HepG2 (cell line): ENCODE results near the gene YIPF2. TPM values are rescaled to one million over a fixed set of nuclear protein-coding genes. Genes with fewer than 3 reads are reported as not detected.
A peak's percentile ranks its signal among the peaks of the same experiment; 100 is the strongest.

Experiments
- ATAC-seq: fragments of 200-7000 bp; cut with Tn5 transposase; 3 replicates; pipeline ENCODE4 v1.9.1; 2020; ENCODE audit warnings: mild to moderate bottlenecking, moderate library complexity
- BruUV-seq: library from RNA; stranded (reverse); fragments of 400-500 nt; replicated peaks from 2 replicates; lab custom pipeline; 2021; lab: Mats Ljungman, UMichigan
- CTCF ChIA-PET: fragments of 300-600 bp; formaldehyde crosslinking; extraction: SDS; loops from one replicate; lab custom pipeline; 2021; ENCODE audit warnings: low total read pairs, inconsistent platforms, low intra/inter-chr PET ratio; lab: Yijun Ruan, JAX
- POLR2A ChIA-PET: fragments of 350-600 bp; sonication (Branson Sonifier 250); formaldehyde crosslinking; loops from one replicate; lab custom pipeline; 2020; ENCODE audit warnings: antibody characterized with exemption, inconsistent platforms; lab: Yijun Ruan, JAX
- DNase-seq: peaks from one replicate; pipeline ENCODE4 v3.0.0-alpha.2; 2015; ENCODE audit warnings: low spot score
- FAIRE-seq: peaks from 3 replicates; lab custom pipeline; 2011; peaks lifted over from hg19 to GRCh38; lab: Jason Lieb, UNC
- H2AFZ ChIP-seq: one replicate; pipeline ENCODE4 v1.6.1; 2011; ENCODE audit warnings: low read length, inconsistent platforms
- H3K27ac ChIP-seq: fragments of 300-600 bp; 3 replicates; pipeline ENCODE4 v1.8.0; 2011; ENCODE audit warnings: mixed run types, mild to moderate bottlenecking, mixed read lengths, low read length, inconsistent platforms; ENCODE audit not compliant: insufficient read depth; ENCODE audit errors: extremely low read length
- H3K27me3 ChIP-seq, 2 experiments: fragments of 200-600 bp in 1 of 2; 2 replicates in 1 of 2; 3 replicates in 1 of 2; pipeline versions ENCODE4 v1.6.0 to v1.8.0; 2011; ENCODE audit warnings: low read length in 2 of 2, mild to moderate bottlenecking in 2 of 2, moderate library complexity in 2 of 2, inconsistent platforms in 1 of 2; ENCODE audit not compliant: insufficient read depth in 2 of 2, control insufficient read depth in 1 of 2
- H3K36me3 ChIP-seq, 2 experiments: fragments of 200-600 bp in 1 of 2; replicated peaks in 1 of 2; 2 replicates in 1 of 2; 3 replicates in 1 of 2; pipeline versions ENCODE4 v1.5.1 to v1.8.0; 2011; ENCODE audit warnings: low read length in 2 of 2, inconsistent platforms in 1 of 2; ENCODE audit not compliant: insufficient read depth in 2 of 2, control insufficient read depth in 1 of 2
- H3K4me1 ChIP-seq: 2 replicates; pipeline ENCODE4 v1.5.1; 2012; ENCODE audit warnings: low read length, inconsistent platforms; ENCODE audit not compliant: insufficient read depth
- H3K4me2 ChIP-seq: 2 replicates; pipeline ENCODE4 v1.6.0; 2011; ENCODE audit warnings: low read depth, low read length, inconsistent platforms
- H3K4me3 ChIP-seq, 3 experiments: fragments of 200-600 bp in 1 of 3; sonication (generic), shearing (Covaris generic) in 1 of 3; replicated peaks in 1 of 3; 2 replicates each; pipeline ENCODE4 v1.5.1; 2011 to 2016; ENCODE audit warnings: low read length in 3 of 3, inconsistent platforms in 2 of 3, low read depth in 2 of 3, mild to moderate bottlenecking in 2 of 3, control low read depth in 1 of 3, mixed read lengths in 1 of 3; ENCODE audit not compliant: insufficient read depth in 1 of 3
- H3K79me2 ChIP-seq: one replicate; pipeline ENCODE4 v1.6.1; 2011; ENCODE audit warnings: low read length, inconsistent platforms; ENCODE audit not compliant: insufficient read depth
- H3K9ac ChIP-seq: 2 replicates; pipeline ENCODE4 v1.6.0; 2011; ENCODE audit warnings: mild to moderate bottlenecking, low read depth, low read length, inconsistent platforms; ENCODE audit not compliant: insufficient read depth
- H3K9me3 ChIP-seq: 2 replicates; pipeline ENCODE4 v1.5.1; 2012; ENCODE audit warnings: mild to moderate bottlenecking, low read length
- H4K20me1 ChIP-seq: 2 replicates; pipeline ENCODE4 v1.6.0; 2011; ENCODE audit warnings: inconsistent platforms, mild to moderate bottlenecking, low read length, moderate library complexity; ENCODE audit not compliant: insufficient read depth
- MED13 ChIP-seq: sonication (generic); formaldehyde crosslinking; IDR thresholded peaks from 2 replicates; pipeline ENCODE4 v1.5.0; 2020; ENCODE audit warnings: missing genetic modification reagents
- TBX3 ChIP-seq: fragments of 450-650 bp; IDR thresholded peaks from 2 replicates; pipeline ENCODE4 v1.6.1; 2017; ENCODE audit warnings: antibody characterized with exemption, mild to moderate bottlenecking, inconsistent platforms, borderline replicate concordance
- ZFAT ChIP-seq: sonication (generic); formaldehyde crosslinking; conservative IDR thresholded peaks from 2 replicates; pipeline ENCODE4 v1.8.1; 2023; ENCODE audit warnings: missing genetic modification reagents, inconsistent platforms
- ZNF343 ChIP-seq: sonication (generic); formaldehyde crosslinking; IDR thresholded peaks from 2 replicates; pipeline ENCODE4 v1.4.0; 2020; ENCODE audit warnings: mild to moderate bottlenecking, missing genetic modification reagents
- ZNF672 ChIP-seq: sonication (generic); formaldehyde crosslinking; IDR thresholded peaks from 2 replicates; pipeline ENCODE4 v1.8.1; 2022; ENCODE audit warnings: missing genetic modification reagents
- WGBS: methylation state at CpG from one replicate; pipeline ENCODE4 v1.1.6; 2017; ENCODE audit warnings: low lambda C conversion rate; 5-methylcytosine and 5-hydroxymethylcytosine counted together
- in situ Hi-C: cut with HindIII; loops from 2 replicates; pipeline ENCODE4 v1.10.0; 2017; ENCODE audit warnings: low pct_unique_long_range_greater_than_20kb; ENCODE audit not compliant: extremely low pct_ligation_motif_present
- intact Hi-C: fragments of 100-400 bp; cut with micrococcal nuclease; formaldehyde crosslinking; loops from one replicate; pipeline ENCODE4 v1.10.0; 2022; ENCODE audit not compliant: unreplicated experiment
- polyA plus RNA-seq, 8 experiments: library from polyadenylated mRNA; depleted of rRNA in 3 of 8; stranded (reverse) in 7 of 8; unstranded in 1 of 8; fragments of >200 nt; fragmentation: Illumina TruSeq in 4 of 8; extraction: Trizol in 4 of 8; gene quantifications; 2 replicates each; pipeline versions ENCODE4 v1.2.1 to v1.2.3, GENCODE V29; 2011 to 2016; ENCODE audit warnings: low read depth in 4 of 8, missing spikeins in 1 of 8, mixed read lengths in 1 of 8; ENCODE audit not compliant: insufficient read depth in 1 of 8
- total RNA-seq, 5 experiments: library from RNA; depleted of rRNA; stranded (reverse); fragments of >200 nt; fragmentation: Illumina TruSeq; extraction: Trizol; gene quantifications; 2 replicates each; pipeline ENCODE4 v1.2.3, GENCODE V29; 2016; ENCODE audit warnings: low read depth in 1 of 5
- TF ChIP-seq, protein P1 (sequence below): sonication (generic); formaldehyde crosslinking; IDR thresholded peaks from 2 replicates; pipeline ENCODE4 v1.8.0; 2022; ENCODE audit warnings: missing genetic modification reagents, mild to moderate bottlenecking, moderate library complexity, borderline replicate concordance
- TF ChIP-seq, protein P2 (sequence below): sonication (generic); formaldehyde crosslinking; IDR thresholded peaks from 2 replicates; pipeline ENCODE4 v1.5.1; 2020; ENCODE audit warnings: mild to moderate bottlenecking, missing genetic modification reagents, moderate library complexity
- TF ChIP-seq, protein P3 (sequence below): sonication (generic); formaldehyde crosslinking; IDR thresholded peaks from 2 replicates; pipeline ENCODE4 v1.4.0; 2020; ENCODE audit warnings: missing genetic modification reagents

YIPF2 gene
- total and polyA plus RNA-seq, 2 of the 13 experiments (the other 11 are each of a cell fraction or from before 2014, with no cell fraction given): 37.3 to 53.2 TPM

DNA sequence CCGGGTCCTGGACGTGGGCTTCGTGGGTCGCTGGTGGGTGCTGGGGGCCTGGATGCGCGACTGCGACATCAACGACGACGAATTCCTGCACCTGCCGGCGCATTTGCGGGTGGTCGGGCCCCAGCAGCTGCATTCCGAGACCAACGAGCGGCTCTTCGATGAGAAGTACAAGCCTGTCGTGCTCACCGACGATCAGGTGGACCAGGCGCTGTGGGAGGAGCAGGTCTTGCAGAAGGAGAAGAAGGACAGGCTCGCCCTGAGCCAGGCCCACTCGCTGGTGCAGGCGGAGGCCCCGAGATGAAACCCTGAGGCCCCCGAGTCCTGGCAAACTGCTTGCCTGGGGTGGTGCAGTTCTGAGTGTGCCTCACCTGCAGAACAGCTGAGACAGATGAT lies 959 bp upstream of the YIPF2 start:
- Histone ChIP-seq H3K27ac (peak overlapping the region; percentile 83), H3K9ac (peak overlapping the region; percentile 93), H3K9me3 (no peaks in the 10 kb centered on the region), H3K27me3 (no peaks in the 10 kb centered on the region; a peak in 1 of 5 replicates), H3K4me1 (peaks cover 24% of the 10 kb centered on the region), H2AFZ (no peak overlapping the region), H3K79me2 (peaks cover 34% of the 10 kb centered on the region), H3K4me3 (peak overlapping the region; percentile 90 to 99 (median 96)), H3K36me3 (peaks cover 0 to 5% of the 10 kb centered on the region in 2 experiments; a peak in 2 of 5 replicates), H4K20me1 (no peaks in the 10 kb centered on the region), H3K4me2 (peak overlapping the region; percentile 83)
- in situ Hi-C loops: no loop called here
- CTCF ChIA-PET: no interaction called here
- 4% methylated on average over 4 of the region's 27 CpGs for WGBS
- ATAC-seq (peak; percentile 28), FAIRE-seq (no peak), DNase-seq (no peak)
- intact Hi-C loops: loop anchor here (10.0 kb wide), 1 partner anchor 55 kb away; the partner anchor contains the start of gene CARM1
- POLR2A ChIA-PET: interaction anchor here (1.6 kb wide), 1 partner anchor 10 kb away, joined by 6 read pairs; no protein-coding TSS in a partner anchor
- BruUV-seq: no TSS peak
- TF ChIP-seq, protein P1, sequence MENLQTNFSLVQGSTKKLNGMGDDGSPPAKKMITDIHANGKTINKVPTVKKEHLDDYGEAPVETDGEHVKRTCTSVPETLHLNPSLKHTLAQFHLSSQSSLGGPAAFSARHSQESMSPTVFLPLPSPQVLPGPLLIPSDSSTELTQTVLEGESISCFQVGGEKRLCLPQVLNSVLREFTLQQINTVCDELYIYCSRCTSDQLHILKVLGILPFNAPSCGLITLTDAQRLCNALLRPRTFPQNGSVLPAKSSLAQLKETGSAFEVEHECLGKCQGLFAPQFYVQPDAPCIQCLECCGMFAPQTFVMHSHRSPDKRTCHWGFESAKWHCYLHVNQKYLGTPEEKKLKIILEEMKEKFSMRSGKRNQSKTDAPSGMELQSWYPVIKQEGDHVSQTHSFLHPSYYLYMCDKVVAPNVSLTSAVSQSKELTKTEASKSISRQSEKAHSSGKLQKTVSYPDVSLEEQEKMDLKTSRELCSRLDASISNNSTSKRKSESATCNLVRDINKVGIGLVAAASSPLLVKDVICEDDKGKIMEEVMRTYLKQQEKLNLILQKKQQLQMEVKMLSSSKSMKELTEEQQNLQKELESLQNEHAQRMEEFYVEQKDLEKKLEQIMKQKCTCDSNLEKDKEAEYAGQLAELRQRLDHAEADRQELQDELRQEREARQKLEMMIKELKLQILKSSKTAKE (CRISPR knock-in tag): 0 out of 2 replicates have a peak, but pooled peaks have one; percentile 11
- TF ChIP-seq TBX3 (no peak), ZNF343 (CRISPR knock-in tag) (0 out of 2 replicates have a peak, but pooled peaks have one; percentile 11), ZNF672 (CRISPR knock-in tag) (no peak), ZFAT (CRISPR knock-in tag) (no peak), MED13 (CRISPR knock-in tag) (0 out of 2 replicates have a peak, but pooled peaks have one; percentile 7)
- TF ChIP-seq, protein P2, sequence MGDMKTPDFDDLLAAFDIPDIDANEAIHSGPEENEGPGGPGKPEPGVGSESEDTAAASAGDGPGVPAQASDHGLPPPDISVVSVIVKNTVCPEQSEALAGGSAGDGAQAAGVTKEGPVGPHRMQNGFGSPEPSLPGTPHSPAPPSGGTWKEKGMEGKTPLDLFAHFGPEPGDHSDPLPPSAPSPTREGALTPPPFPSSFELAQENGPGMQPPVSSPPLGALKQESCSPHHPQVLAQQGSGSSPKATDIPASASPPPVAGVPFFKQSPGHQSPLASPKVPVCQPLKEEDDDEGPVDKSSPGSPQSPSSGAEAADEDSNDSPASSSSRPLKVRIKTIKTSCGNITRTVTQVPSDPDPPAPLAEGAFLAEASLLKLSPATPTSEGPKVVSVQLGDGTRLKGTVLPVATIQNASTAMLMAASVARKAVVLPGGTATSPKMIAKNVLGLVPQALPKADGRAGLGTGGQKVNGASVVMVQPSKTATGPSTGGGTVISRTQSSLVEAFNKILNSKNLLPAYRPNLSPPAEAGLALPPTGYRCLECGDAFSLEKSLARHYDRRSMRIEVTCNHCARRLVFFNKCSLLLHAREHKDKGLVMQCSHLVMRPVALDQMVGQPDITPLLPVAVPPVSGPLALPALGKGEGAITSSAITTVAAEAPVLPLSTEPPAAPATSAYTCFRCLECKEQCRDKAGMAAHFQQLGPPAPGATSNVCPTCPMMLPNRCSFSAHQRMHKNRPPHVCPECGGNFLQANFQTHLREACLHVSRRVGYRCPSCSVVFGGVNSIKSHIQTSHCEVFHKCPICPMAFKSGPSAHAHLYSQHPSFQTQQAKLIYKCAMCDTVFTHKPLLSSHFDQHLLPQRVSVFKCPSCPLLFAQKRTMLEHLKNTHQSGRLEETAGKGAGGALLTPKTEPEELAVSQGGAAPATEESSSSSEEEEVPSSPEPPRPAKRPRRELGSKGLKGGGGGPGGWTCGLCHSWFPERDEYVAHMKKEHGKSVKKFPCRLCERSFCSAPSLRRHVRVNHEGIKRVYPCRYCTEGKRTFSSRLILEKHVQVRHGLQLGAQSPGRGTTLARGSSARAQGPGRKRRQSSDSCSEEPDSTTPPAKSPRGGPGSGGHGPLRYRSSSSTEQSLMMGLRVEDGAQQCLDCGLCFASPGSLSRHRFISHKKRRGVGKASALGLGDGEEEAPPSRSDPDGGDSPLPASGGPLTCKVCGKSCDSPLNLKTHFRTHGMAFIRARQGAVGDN (CRISPR knock-in tag): peak; percentile 4; the same call in 1 of the 2 replicates
- TF ChIP-seq, protein P3, sequence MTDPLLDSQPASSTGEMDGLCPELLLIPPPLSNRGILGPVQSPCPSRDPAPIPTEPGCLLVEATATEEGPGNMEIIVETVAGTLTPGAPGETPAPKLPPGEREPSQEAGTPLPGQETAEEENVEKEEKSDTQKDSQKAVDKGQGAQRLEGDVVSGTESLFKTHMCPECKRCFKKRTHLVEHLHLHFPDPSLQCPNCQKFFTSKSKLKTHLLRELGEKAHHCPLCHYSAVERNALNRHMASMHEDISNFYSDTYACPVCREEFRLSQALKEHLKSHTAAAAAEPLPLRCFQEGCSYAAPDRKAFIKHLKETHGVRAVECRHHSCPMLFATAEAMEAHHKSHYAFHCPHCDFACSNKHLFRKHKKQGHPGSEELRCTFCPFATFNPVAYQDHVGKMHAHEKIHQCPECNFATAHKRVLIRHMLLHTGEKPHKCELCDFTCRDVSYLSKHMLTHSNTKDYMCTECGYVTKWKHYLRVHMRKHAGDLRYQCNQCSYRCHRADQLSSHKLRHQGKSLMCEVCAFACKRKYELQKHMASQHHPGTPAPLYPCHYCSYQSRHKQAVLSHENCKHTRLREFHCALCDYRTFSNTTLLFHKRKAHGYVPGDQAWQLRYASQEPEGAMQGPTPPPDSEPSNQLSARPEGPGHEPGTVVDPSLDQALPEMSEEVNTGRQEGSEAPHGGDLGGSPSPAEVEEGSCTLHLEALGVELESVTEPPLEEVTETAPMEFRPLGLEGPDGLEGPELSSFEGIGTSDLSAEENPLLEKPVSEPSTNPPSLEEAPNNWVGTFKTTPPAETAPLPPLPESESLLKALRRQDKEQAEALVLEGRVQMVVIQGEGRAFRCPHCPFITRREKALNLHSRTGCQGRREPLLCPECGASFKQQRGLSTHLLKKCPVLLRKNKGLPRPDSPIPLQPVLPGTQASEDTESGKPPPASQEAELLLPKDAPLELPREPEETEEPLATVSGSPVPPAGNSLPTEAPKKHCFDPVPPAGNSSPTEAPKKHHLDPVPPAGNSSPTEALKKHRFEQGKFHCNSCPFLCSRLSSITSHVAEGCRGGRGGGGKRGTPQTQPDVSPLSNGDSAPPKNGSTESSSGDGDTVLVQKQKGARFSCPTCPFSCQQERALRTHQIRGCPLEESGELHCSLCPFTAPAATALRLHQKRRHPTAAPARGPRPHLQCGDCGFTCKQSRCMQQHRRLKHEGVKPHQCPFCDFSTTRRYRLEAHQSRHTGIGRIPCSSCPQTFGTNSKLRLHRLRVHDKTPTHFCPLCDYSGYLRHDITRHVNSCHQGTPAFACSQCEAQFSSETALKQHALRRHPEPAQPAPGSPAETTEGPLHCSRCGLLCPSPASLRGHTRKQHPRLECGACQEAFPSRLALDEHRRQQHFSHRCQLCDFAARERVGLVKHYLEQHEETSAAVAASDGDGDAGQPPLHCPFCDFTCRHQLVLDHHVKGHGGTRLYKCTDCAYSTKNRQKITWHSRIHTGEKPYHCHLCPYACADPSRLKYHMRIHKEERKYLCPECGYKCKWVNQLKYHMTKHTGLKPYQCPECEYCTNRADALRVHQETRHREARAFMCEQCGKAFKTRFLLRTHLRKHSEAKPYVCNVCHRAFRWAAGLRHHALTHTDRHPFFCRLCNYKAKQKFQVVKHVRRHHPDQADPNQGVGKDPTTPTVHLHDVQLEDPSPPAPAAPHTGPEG: 0 out of 2 replicates have a peak, but pooled peaks have one; percentile 14
